SKM-1 (cell line): ENCODE measurements around the gene TOMM40L.
A peak's percentile ranks its signal among the peaks of the same experiment; 100 is the strongest.

Experiments used
- DNase-seq: peaks from one replicate; lab custom pipeline; 2025; ENCODE audit not compliant: unreplicated experiment; lab: John Stamatoyannopoulos, UW

The TOMM40L gene

GRCh38 chr1:161196521-161197451 is 29.1 kb upstream of the TOMM40L start:
- DNase-seq: no peak

- no peak for DNase-seq
These were observed 28.2 kb upstream of the TOMM40L start for GRCh38 chr1:161197560-161198193.

- no peak for DNase-seq
These were observed 27.5 kb upstream of the TOMM40L start for GRCh38 chr1:161198194-161198896.

DNA sequence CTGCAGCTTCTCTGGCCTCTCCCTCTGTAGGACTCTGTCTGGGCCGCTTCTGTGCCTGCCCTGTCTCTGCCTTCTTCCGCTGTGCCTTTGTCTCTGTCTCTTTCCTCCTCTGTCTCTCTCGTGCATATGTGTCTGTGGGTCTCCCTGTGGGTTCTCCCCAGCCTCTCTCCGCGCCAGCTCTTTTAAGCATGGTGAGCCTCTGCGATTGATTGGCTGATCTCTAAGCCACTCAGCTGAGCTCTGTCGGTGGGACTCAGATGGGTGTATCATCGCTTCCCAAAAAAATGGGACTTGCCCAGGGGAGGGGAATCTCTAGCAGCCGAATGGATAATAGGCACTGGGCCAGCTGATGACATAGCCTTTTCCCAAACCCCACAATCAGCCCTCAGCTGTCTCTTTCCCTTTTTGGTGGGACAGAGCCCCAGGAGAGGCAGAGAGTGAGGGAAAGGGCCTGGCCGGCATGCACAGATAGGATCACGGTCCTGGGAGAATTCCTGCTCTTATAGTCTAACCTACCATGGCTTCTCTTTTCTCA is 26.9 kb upstream of the TOMM40L start, which contains the start of gene ADAMTS4:
ADAMTS4 (minus strand) TSS at position 158 of the 535 bp plus-strand sequence. CDS start 427 bp downstream, outside the sequence.
- no peak for DNase-seq

DNA sequence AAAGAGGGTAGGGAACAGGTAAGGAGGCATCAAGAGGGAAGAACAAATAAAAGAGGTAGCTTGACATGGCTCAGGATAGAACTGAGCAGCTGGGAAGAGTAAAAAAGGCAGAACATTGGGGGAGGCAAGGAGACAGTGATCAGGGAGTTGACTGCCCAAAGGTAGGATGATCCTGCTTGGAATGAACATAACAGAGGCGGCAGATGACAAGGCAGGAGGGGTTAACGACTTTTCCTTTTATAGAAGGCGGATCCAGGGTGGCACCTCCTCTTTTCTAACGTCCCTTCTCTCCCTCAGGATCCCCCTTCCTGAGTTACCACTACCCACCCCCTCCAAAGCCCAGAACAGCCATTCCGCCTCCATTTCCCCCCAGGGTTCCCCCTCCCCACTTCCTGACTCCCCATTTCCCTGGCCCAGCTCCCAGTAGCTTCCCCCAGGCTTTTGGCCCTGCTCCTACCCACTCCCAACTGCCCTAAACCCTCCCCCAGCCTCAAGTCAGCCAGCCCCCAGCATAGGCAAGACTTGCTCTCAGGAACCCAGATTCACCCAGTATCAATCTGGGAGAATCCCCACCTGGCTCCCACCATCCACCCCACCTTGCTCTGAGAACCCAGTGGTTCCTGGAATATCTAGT is 26.2 kb upstream of the TOMM40L start:
- no peak for DNase-seq

- no peak for DNase-seq
These were observed 25.4 kb upstream of the TOMM40L start for GRCh38 chr1:161200421-161200991.

- no peak for DNase-seq
These were observed 24.6 kb upstream of the TOMM40L start for GRCh38 chr1:161200992-161201835.

- DNase-seq: peak; percentile 99
These were observed 23.8 kb upstream of the TOMM40L start, which contains the start of gene NDUFS2 for GRCh38 chr1:161201836-161202712. NDUFS2 (plus strand) TSS chr1:161202367; CDS start chr1:161202386, 19 bp downstream.

DNA sequence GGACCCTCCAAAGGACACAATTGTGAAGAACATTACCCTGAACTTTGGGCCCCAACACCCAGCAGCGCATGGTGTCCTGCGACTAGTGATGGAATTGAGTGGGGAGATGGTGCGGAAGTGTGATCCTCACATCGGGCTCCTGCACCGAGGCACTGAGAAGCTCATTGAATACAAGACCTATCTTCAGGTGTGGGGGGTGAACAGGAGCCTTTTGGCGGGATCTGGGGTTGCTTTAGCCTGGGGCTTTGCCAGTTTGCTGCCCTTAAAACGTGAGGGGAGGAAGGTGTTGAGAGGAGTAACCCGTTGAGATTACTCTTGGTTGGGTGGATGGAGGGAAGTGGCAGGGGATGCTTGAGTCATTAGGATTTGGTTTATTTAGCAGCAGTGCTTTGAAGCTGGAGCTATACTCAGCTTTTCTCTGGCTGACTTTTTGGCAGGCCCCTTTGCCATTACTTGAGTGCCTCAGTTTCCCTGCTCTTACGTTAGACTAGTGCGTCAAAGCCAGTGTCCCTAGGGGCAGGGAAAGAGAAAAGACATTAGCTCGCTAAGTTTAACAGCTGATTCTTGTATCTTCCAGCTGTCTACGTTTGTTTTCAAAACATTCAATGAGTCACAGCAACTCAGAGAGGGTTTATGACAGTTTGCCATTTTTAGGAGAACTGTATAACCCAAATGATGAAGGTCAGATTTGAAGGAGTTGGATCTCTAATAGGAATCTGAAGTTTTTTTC is 19.3 kb upstream of the TOMM40L start:
- DNase-seq: no peak

DNA sequence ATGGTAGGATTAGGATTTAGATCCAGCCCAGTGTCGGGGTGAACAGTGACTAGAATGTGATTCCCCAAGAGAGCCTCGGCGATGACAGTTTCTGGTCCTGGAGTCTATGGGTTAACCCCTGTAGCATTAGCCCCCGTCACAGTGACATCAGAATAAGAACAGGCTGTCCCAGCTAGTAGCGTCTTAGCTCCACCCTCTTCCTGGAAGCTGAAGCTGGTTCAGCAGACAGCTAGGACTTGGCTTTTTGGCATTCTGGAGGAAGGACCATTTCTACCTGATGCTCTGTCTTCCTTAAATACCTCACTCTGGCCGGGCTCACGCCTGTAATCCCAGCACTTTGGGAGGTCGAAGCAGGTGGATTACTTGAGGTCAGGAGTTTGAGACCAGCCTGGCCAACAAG is 18.7 kb upstream of the TOMM40L start:
- DNase-seq: no peak

DNA sequence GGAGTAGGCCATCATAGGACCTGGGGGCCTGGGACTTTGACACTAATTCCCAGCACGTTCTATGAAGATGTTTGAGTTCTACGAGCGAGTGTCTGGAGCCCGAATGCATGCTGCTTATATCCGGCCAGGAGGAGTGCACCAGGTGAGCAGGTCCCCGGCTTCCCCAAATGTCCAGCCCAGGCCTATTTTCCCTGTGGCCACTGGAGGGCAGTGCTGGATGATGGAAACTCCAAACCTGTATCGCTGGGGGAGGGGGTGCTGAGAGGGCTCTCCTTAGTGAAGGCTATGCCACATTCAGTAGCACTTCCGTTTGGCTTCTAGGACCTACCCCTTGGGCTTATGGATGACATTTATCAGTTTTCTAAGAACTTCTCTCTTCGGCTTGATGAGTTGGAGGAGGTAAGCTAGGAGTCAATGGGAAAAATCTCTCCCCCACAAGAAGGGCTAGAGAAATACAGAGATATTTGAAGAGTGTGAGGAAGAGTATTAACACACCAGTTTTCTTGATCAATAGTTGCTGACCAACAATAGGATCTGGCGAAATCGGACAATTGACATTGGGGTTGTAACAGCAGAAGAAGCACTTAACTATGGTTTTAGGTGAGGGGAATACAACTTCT is 16.0 kb upstream of the TOMM40L start:
- DNase-seq: peak; percentile 83

- peak; percentile 75 for DNase-seq
These were observed 11.5 kb upstream of the TOMM40L start for GRCh38 chr1:161214369-161214768.

DNA sequence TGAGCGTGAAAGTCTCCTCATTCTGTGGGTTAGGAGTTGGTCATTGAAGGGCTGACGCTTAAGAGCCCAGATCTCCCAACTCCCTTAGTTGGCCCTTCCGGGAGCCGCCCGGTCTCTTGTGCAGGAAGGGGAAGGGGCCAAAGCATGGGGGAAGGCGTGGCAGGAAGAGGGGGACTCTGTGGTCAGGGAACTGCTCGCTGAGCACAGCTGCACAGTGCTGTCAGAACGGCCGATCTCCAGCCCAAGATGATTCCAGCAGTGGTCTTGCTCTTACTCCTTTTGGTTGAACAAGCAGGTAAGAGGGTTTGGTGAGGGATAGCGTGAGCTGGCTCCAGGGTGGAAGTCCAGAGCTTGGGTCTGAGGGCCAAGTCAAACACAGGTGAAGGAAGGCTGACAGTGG is 10.8 kb upstream of the TOMM40L start, which contains the start of gene FCER1G:
FCER1G (plus strand) TSS at position 220 of the 400 bp plus-strand sequence; CDS start at position 247, 27 bp downstream.
- DNase-seq: peak; percentile 84

DNA sequence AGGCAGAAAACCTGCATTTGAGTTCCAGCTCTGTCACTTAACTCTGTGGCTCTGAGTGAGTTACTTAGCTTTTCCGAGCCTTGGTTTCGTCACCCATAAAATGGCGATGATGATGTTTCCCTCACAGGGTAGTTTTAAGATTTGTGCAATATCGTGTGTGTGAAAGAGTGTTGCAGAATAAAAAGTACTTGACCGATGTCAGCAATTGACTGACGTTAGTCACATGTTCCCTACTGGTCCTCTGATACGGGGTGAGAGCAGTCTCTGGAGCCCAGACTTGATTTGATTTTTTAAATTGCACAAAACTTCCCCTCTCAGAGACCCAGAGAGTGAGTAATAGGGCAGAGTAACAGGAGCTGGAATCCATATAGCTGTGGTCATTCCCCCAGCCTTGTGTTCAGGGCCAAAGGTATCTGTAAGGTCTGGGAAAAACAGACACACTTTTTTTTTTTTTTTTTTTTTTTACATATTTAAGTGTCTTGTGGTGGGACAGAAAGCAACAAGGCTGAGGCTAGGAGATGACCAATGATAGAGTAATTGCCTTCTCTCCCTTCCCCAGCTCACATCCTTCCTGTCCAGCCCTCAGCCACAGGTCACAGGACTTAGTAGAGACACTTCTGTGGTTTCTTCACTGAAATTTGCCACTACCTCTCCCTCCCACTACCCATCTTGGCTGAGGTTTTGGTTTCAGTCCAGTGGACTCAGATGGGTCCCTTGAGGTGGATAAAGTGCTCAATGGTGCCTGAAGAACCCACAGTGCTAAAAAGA is 8.7 kb upstream of the TOMM40L start:
- peak; percentile 97 for DNase-seq

DNA sequence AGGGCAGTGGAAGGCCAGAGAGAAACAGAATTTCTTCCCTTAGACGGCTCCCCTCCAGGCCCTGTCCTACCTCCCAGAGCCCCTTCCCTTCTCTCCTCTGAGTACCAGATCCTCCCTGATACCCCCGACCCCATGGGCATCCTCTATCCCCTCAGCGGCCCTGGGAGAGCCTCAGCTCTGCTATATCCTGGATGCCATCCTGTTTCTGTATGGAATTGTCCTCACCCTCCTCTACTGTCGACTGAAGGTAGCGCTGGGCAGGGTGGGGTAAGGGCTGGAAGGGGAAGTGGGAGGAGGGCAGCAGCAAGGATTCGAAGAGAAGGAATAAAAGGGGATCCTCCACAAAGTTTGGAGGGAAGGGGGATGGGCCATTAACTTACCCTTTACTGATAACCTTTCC is 8.0 kb upstream of the TOMM40L start:
- DNase-seq: no peak

GRCh38 chr1:161218301-161219077 is 7.4 kb upstream of the TOMM40L start:
- no peak for DNase-seq
